Vagina (tissue), 2 donors: Measurements from ENCODE around the gene MYRIP. TPM values are rescaled to one million over a fixed set of nuclear protein-coding genes. Genes with fewer than 3 reads are reported as not detected.
"Not testable (repeated sequence)": the region's sequence is repeated elsewhere in the genome, so short reads cannot be mapped to it uniquely, and the experiment has no call there.

ENCODE experiments used
- DNase-seq, 2 donors: peaks; one replicate each; pipeline ENCODE4 v3.0.0-alpha.2; 2017; ENCODE audit errors: extremely low spot score in 2 of 2
- H3K27ac ChIP-seq: fragments of 200-600 bp; sonication (generic); one replicate; pipeline ENCODE4 v1.5.1; 2019
- H3K27me3 ChIP-seq: fragments of 200-600 bp; sonication (generic); one replicate; pipeline ENCODE4 v1.5.1; 2019
- H3K36me3 ChIP-seq, 2 donors: fragments of 200-600 bp; sonication (generic); one replicate each; pipeline ENCODE4 v1.5.1; 2017 to 2019
- H3K4me1 ChIP-seq: fragments of 200-600 bp; sonication (generic); one replicate; pipeline ENCODE4 v1.5.1; 2019
- H3K4me3 ChIP-seq, 2 donors: fragments of 200-600 bp; sonication (generic); 1 replicate in 1 of 2; 2 replicates in 1 of 2; pipeline ENCODE4 v1.5.1; 2016 to 2019
- H3K9me3 ChIP-seq: fragments of 200-600 bp; sonication (generic); one replicate; pipeline ENCODE4 v1.5.1; 2019
- CTCF ChIP-seq, 3 experiments: fragments of 450-650 bp in 2 of 3; fragments of 200-600 bp in 1 of 3; sonication (generic) in 1 of 3; IDR thresholded peaks; one replicate each; pipeline ENCODE4 v1.5.1; 2017 to 2019; ENCODE audit warnings: antibody characterized with exemption in 3 of 3, mild to moderate bottlenecking in 2 of 3, moderate library complexity in 2 of 3
- POLR2A ChIP-seq, 2 donors: fragments of 450-650 bp; IDR thresholded peaks; one replicate each; pipeline ENCODE4 v1.6.1; 2017; ENCODE audit warnings: antibody characterized with exemption in 2 of 2, mild to moderate bottlenecking in 2 of 2, moderate library complexity in 2 of 2
- POLR2AphosphoS5 ChIP-seq, 2 donors: sonication (generic); formaldehyde crosslinking; IDR thresholded peaks; one replicate each; pipeline ENCODE4 v1.9.0; 2017; ENCODE audit warnings: antibody characterized with exemption in 2 of 2, mild to moderate bottlenecking in 2 of 2, low read depth in 1 of 2; ENCODE audit not compliant: insufficient read depth in 1 of 2
- intact Hi-C: fragments of 100-400 bp; cut with DNase I; formaldehyde crosslinking; loops from one replicate; pipeline ENCODE4 v1.15.1; 2023
- total RNA-seq: library from RNA; depleted of rRNA; stranded (reverse); fragments of >200 nt; gene quantifications from one replicate; pipeline ENCODE4 v1.2.3, GENCODE V29; 2016

The MYRIP gene
- total RNA-seq, 1 donor from 2014 or later: 7.4 TPM

DNA sequence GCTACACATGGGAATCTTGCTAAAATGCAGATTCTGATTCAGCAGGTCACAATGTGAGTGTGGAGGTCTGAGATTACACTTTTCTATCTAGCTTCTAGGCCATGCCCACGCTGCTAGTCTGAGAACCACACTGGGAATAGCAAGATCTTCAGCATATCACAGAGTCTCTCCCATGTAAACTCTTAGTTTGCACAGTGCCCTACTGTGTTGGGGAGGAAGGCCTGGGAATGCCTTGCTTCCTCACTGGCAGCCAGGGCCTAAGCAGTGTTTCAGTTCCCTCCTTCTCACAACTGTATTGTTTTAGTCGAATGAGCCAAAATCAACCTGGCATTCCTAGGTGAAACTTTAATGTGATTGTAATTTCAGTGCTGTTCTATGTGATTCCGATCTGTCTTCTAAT is 320.1 kb downstream of the MYRIP start:
- Histone ChIP-seq H3K9me3 (no peaks in the 10 kb centered on the region), H3K4me3 (no peak overlapping the region), H3K27me3 (no peaks in the 10 kb centered on the region), H3K36me3 (no peaks in the 10 kb centered on the region), H3K4me1 (no peaks in the 10 kb centered on the region), H3K27ac (no peak overlapping the region)
- no peak for DNase-seq
- intact Hi-C loops: no loop called here
- TF ChIP-seq POLR2AphosphoS5 (IDR thresholded peaks at IDR 0.05; ENCODE audit: insufficient read depth in 1 of 2, low read depth in 1 of 2) (no peak), POLR2A (IDR thresholded peaks at IDR 0.05) (no peak), CTCF (IDR thresholded peaks at IDR 0.05) (no peak)

GRCh38 chr3:40129981-40130380 is 320.6 kb downstream of the MYRIP start:
- Histone ChIP-seq H3K27ac (no peak overlapping the region), H3K4me3 (no peak overlapping the region), H3K36me3 (no peaks in the 10 kb centered on the region), H3K27me3 (no peaks in the 10 kb centered on the region), H3K4me1 (no peaks in the 10 kb centered on the region), H3K9me3 (no peaks in the 10 kb centered on the region)
- no peak for DNase-seq
- TF ChIP-seq POLR2A (IDR thresholded peaks at IDR 0.05): no peak
- TF ChIP-seq POLR2AphosphoS5 (IDR thresholded peaks at IDR 0.05; ENCODE audit: insufficient read depth in 1 of 2, low read depth in 1 of 2): no peak
- TF ChIP-seq CTCF (IDR thresholded peaks at IDR 0.05): no peak
- intact Hi-C loops: no loop called here

GRCh38 chr3:40130721-40131120 is 321.3 kb downstream of the MYRIP start:
- intact Hi-C loops: no loop called here
- no peak overlapping the region for H3K4me3 ChIP-seq
- H3K27ac ChIP-seq: no peak overlapping the region
- no peak for DNase-seq
- no peak for TF ChIP-seq POLR2AphosphoS5 (IDR thresholded peaks at IDR 0.05; ENCODE audit: insufficient read depth in 1 of 2, low read depth in 1 of 2)
- no peak for TF ChIP-seq CTCF (IDR thresholded peaks at IDR 0.05)
- TF ChIP-seq POLR2A (IDR thresholded peaks at IDR 0.05): no peak
- H3K9me3 ChIP-seq: no peaks in the 10 kb centered on the region
- H3K27me3 ChIP-seq: no peaks in the 10 kb centered on the region
- no peaks in the 10 kb centered on the region for H3K4me1 ChIP-seq
- no peaks in the 10 kb centered on the region for H3K36me3 ChIP-seq

GRCh38 chr3:40133886-40134575 is 324.6 kb downstream of the MYRIP start:
- H3K4me3 ChIP-seq, H3K9me3 ChIP-seq, DNase-seq, H3K36me3 ChIP-seq, H3K27me3 ChIP-seq, H3K4me1 ChIP-seq, H3K27ac ChIP-seq, intact Hi-C loops: not testable (repeated sequence)

- H3K27me3 ChIP-seq: no peaks in the 10 kb centered on the region
- no peaks in the 10 kb centered on the region for H3K4me1 ChIP-seq
- TF ChIP-seq CTCF (IDR thresholded peaks at IDR 0.05) (no peak), POLR2A (IDR thresholded peaks at IDR 0.05) (no peak), POLR2AphosphoS5 (IDR thresholded peaks at IDR 0.05; ENCODE audit: insufficient read depth in 1 of 2, low read depth in 1 of 2) (no peak)
- no peaks in the 10 kb centered on the region for H3K9me3 ChIP-seq
- intact Hi-C loops: no loop called here
- H3K27ac ChIP-seq: no peak overlapping the region
- H3K4me3 ChIP-seq: no peak overlapping the region
- no peak for DNase-seq
- H3K36me3 ChIP-seq: no peaks in the 10 kb centered on the region
Measured at GRCh38 chr3:40137591-40138295, 328.3 kb downstream of the MYRIP start.
